ENCODE results near the gene ACAN. TPM values are rescaled to one million over a fixed set of nuclear protein-coding genes. Genes with fewer than 3 reads are reported as not detected.
A peak's percentile ranks its signal among the peaks of the same experiment; 100 is the strongest.

Gene ACAN
- total and polyA plus RNA-seq, 9 of the 15 experiments (the other 6 are each of a cell fraction or from before 2014, with no cell fraction given), result not detected

DNA sequence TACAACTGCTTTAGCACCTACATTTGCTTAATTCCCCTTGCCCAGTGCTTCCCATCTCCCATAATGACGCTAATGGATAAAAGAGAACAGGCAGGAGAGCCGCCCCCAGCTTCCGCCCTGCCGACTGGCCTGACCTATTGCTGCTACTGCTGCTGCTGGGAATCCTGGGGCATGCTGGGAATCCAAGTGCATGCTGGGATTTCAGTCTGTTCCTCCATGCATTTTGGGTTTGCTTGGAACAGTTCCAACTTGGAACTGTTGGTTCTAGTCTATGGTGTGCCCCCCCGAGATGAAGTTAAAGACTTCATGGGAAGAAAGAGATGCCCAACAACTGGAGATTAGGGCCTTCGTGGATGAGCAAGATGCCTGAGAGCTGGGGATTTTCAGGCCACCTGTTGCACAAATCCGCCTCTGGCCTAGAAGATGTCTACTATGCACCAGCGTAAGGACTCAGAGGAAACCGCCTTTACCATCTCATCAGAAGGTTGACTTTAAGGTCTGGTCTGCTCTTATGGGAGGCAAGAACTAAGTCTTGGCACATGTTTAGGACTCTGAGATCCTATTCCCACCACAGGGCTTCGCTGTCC lies 63.2 kb downstream of the ACAN start:
- H3K79me2 ChIP-seq (ENCODE audit: control insufficient read depth, insufficient read depth, low read length), result no peaks in the 10 kb centered on the region
- intact Hi-C loops (cut with micrococcal nuclease), result no loop called here
- TF ChIP-seq ZFX (CRISPR knock-in tag; IDR thresholded peaks at IDR 0.05), result no peak
- TF ChIP-seq ZNF707 (CRISPR knock-in tag; conservative IDR thresholded peaks at IDR 0.05), result no peak
- TF ChIP-seq ZNF23 (CRISPR knock-in tag; IDR thresholded peaks at IDR 0.05), result no peak
- TF ChIP-seq, protein P1, sequence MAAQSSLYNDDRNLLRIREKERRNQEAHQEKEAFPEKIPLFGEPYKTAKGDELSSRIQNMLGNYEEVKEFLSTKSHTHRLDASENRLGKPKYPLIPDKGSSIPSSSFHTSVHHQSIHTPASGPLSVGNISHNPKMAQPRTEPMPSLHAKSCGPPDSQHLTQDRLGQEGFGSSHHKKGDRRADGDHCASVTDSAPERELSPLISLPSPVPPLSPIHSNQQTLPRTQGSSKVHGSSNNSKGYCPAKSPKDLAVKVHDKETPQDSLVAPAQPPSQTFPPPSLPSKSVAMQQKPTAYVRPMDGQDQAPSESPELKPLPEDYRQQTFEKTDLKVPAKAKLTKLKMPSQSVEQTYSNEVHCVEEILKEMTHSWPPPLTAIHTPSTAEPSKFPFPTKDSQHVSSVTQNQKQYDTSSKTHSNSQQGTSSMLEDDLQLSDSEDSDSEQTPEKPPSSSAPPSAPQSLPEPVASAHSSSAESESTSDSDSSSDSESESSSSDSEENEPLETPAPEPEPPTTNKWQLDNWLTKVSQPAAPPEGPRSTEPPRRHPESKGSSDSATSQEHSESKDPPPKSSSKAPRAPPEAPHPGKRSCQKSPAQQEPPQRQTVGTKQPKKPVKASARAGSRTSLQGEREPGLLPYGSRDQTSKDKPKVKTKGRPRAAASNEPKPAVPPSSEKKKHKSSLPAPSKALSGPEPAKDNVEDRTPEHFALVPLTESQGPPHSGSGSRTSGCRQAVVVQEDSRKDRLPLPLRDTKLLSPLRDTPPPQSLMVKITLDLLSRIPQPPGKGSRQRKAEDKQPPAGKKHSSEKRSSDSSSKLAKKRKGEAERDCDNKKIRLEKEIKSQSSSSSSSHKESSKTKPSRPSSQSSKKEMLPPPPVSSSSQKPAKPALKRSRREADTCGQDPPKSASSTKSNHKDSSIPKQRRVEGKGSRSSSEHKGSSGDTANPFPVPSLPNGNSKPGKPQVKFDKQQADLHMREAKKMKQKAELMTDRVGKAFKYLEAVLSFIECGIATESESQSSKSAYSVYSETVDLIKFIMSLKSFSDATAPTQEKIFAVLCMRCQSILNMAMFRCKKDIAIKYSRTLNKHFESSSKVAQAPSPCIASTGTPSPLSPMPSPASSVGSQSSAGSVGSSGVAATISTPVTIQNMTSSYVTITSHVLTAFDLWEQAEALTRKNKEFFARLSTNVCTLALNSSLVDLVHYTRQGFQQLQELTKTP (IDR thresholded peaks at IDR 0.05; ENCODE audit: low read depth in 1 of 2, partially characterized antibody in 2 of 2), result peak in 1 of 2 experiments; percentile 88
- no peak for TF ChIP-seq HLTF (IDR thresholded peaks at IDR 0.05)
- no peak for TF ChIP-seq SAFB2 (IDR thresholded peaks at IDR 0.05; ENCODE audit: borderline replicate concordance, low read depth, low read length, severe bottlenecking)
- TF ChIP-seq ZZZ3 (IDR thresholded peaks at IDR 0.05), result no peak
- no peak for TF ChIP-seq DPF2 (IDR thresholded peaks at IDR 0.05)
- no peak for TF ChIP-seq ZNF197 (CRISPR knock-in tag; IDR thresholded peaks at IDR 0.05; ENCODE audit: low read depth)
- no peak for TF ChIP-seq ZNF436 (CRISPR knock-in tag; IDR thresholded peaks at IDR 0.05)
- TF ChIP-seq ZNF212 (CRISPR knock-in tag; IDR thresholded peaks at IDR 0.05), result no peak
- no peak for TF ChIP-seq FIP1L1 (IDR thresholded peaks at IDR 0.05; ENCODE audit: low read depth, low read length, poor library complexity, severe bottlenecking)
- TF ChIP-seq ESRRB (CRISPR knock-in tag; IDR thresholded peaks at IDR 0.05; ENCODE audit: borderline replicate concordance), result no peak
- peak; percentile 58 for TF ChIP-seq NFIC (IDR thresholded peaks at IDR 0.05)
- no peak for TF ChIP-seq TGIF2 (CRISPR knock-in tag; IDR thresholded peaks at IDR 0.05)
- peak; percentile 78; the same call in 1 of the 2 replicates for TF ChIP-seq DMBX1 (CRISPR knock-in tag; IDR thresholded peaks at IDR 0.05; ENCODE audit: borderline replicate concordance)
- TF ChIP-seq GTF2E2 (tag; IDR thresholded peaks at IDR 0.05), result no peak
- no peak for TF ChIP-seq ARHGAP35 (IDR thresholded peaks at IDR 0.05; ENCODE audit: partially characterized antibody)

More for the DNA sequence above, 63.2 kb downstream of the ACAN start:
- H2AFZ ChIP-seq (ENCODE audit: low read depth, low read length), result peak overlapping the region; percentile 85
- H3K9me3 ChIP-seq (replicated peaks; ENCODE audit: control insufficient read depth, insufficient read depth, low read depth, low read length), result no peaks in the 10 kb centered on the region
- peak overlapping the region; percentile 58; the same call in 1 of the 2 replicates for H3K4me2 ChIP-seq (ENCODE audit: insufficient read depth, low read length)
- ATAC-seq (no peak), DNase-seq (ENCODE audit: extremely low read depth in 1 of 4, low spot score in 3 of 4) (no peak), FAIRE-seq (no peak)
- POLR2A ChIA-PET, result interaction anchor here (1.3 kb wide), 1 partner anchor 8 kb away, joined by 3 read pairs; no protein-coding TSS in a partner anchor
- peak overlapping the region; percentile 8; the same call in 1 of the 3 replicates for H3K27ac ChIP-seq (ENCODE audit: extremely low read depth, low read depth, low read length)
- H3K27me3 ChIP-seq (ENCODE audit: control insufficient read depth in 2 of 2, insufficient read depth in 2 of 2, low read length in 2 of 2), result peaks cover 8 to 21% of the 10 kb centered on the region in 2 experiments; a peak in 4 of 5 replicates
- H3K4me1 ChIP-seq (replicated peaks in 1 of 2; ENCODE audit: control insufficient read depth in 2 of 2, insufficient read depth in 2 of 2, low read length in 2 of 2), result peaks cover 17 to 23% of the 10 kb centered on the region in 2 experiments; a peak in 4 of 5 replicates
- no peaks in the 10 kb centered on the region for H3K36me3 ChIP-seq (ENCODE audit: control insufficient read depth, insufficient read depth, low read length)
- no TSS peak for BruUV-seq (replicated peaks)
- peaks cover 2% of the 10 kb centered on the region for H3K9me1 ChIP-seq (ENCODE audit: control insufficient read depth, insufficient read depth, low read length)
- in situ Hi-C loops (cut with MboI), result no loop called here
- 78% methylated on average over 10 of the region's 10 CpGs for WGBS (ENCODE audit: insufficient coverage, low coverage, missing lambda C conversion rate)
- peak overlapping the region in 1 of 2 experiments; percentile 37; a peak in 1 of 4 replicates for H3K9ac ChIP-seq (ENCODE audit: insufficient read depth in 1 of 2, low read depth in 2 of 2, low read length in 2 of 2)
- no peak overlapping the region for H3K4me3 ChIP-seq
- CTCF ChIA-PET (ENCODE audit: low intra/inter-chr PET ratio), result no interaction called here
- no peaks in the 10 kb centered on the region for H4K20me1 ChIP-seq (replicated peaks; ENCODE audit: control insufficient read depth, insufficient read depth, low read length)

All from K562 (cell line).